Natural killer cell (primary cell): Measurements from ENCODE around the gene SPEN. TPM values are rescaled to one million over a fixed set of nuclear protein-coding genes. Genes with fewer than 3 reads are reported as not detected.

Experiments used
- ATAC-seq, 3 donors: fragments of 150-1000 bp in 2 of 3; fragments of 200-7000 bp in 1 of 3; cut with Tn5 transposase; 1 replicate in 1 of 3; 2 replicates in 2 of 3; pipeline ENCODE4 v1.10.0; 2021; ENCODE audit warnings: mild to moderate bottlenecking in 2 of 3, moderate library complexity in 2 of 3
- DNase-seq, 2 donors: peaks; one replicate each; pipeline versions ENCODE4 v3.0.0 to v3.0.0-alpha.2; 2013 to 2021; ENCODE audit warnings: mixed read lengths in 1 of 2
- H3K27ac ChIP-seq: one replicate; pipeline ENCODE4 v1.5.1; 2013; ENCODE audit warnings: mild to moderate bottlenecking, low read length
- H3K27me3 ChIP-seq: one replicate; pipeline ENCODE4 v1.6.1; 2013; ENCODE audit warnings: low read length; ENCODE audit not compliant: control insufficient read depth, insufficient read depth
- H3K36me3 ChIP-seq: one replicate; pipeline ENCODE4 v1.6.1; 2013; ENCODE audit warnings: low read length; ENCODE audit not compliant: control insufficient read depth, insufficient read depth
- H3K4me1 ChIP-seq: one replicate; pipeline ENCODE4 v1.6.1; 2013; ENCODE audit warnings: low read length; ENCODE audit not compliant: control insufficient read depth, insufficient read depth
- H3K4me3 ChIP-seq: one replicate; pipeline ENCODE4 v1.5.1; 2013; ENCODE audit warnings: low read length
- H3K9me3 ChIP-seq: one replicate; pipeline ENCODE4 v1.6.1; 2013; ENCODE audit warnings: low read length; ENCODE audit not compliant: control insufficient read depth, insufficient read depth
- H3K27ac Mint-ChIP-seq, 2 donors: one replicate each; pipeline ENCODE4 v1.8.0; 2022; ENCODE audit warnings: mild to moderate bottlenecking in 2 of 2, mixed read lengths in 2 of 2, moderate library complexity in 1 of 2
- H3K27me3 Mint-ChIP-seq, 2 donors: one replicate each; pipeline ENCODE4 v1.8.0; 2022; ENCODE audit warnings: low read depth in 2 of 2, mixed read lengths in 2 of 2
- H3K36me3 Mint-ChIP-seq: one replicate; pipeline ENCODE4 v1.8.0; 2022; ENCODE audit warnings: mixed read lengths
- H3K4me1 Mint-ChIP-seq, 2 donors: one replicate each; pipeline ENCODE4 v1.8.0; 2022; ENCODE audit warnings: mixed read lengths in 2 of 2
- H3K4me3 Mint-ChIP-seq: one replicate; pipeline ENCODE4 v1.8.0; 2022; ENCODE audit warnings: mild to moderate bottlenecking, moderate library complexity, mixed read lengths
- H3K9me3 Mint-ChIP-seq, 2 donors: one replicate each; pipeline ENCODE4 v1.8.0; 2022; ENCODE audit warnings: mixed read lengths in 2 of 2
- WGBS: methylation state at CpG from one replicate; pipeline ENCODE4 v1.1.7; 2013; ENCODE audit warnings: missing lambda C conversion rate; ENCODE audit not compliant: insufficient coverage; 5-methylcytosine and 5-hydroxymethylcytosine counted together
- intact Hi-C: fragments of 100-400 bp; cut with micrococcal nuclease; formaldehyde crosslinking; loops from one replicate; pipeline ENCODE4 v1.14.2; 2022
- total RNA-seq, 4 donors: library from RNA; stranded (reverse); fragments of 120-200 nt in 1 of 4; gene quantifications; one replicate each; pipeline versions ENCODE4 v1.2.3 to v1.2.4, GENCODE V29; 2013 to 2022
- TF ChIP-seq, protein P1 (sequence below): fragments of 200-600 bp; IDR thresholded peaks from one replicate; pipeline ENCODE4 v1.8.0; 2022; ENCODE audit warnings: antibody characterized with exemption

SPEN gene
- total RNA-seq, 3 donors from 2014 or later (not counting 1 experiment from before 2014, with no cell fraction given): 98.1 to 114 (median 105) TPM

DNA sequence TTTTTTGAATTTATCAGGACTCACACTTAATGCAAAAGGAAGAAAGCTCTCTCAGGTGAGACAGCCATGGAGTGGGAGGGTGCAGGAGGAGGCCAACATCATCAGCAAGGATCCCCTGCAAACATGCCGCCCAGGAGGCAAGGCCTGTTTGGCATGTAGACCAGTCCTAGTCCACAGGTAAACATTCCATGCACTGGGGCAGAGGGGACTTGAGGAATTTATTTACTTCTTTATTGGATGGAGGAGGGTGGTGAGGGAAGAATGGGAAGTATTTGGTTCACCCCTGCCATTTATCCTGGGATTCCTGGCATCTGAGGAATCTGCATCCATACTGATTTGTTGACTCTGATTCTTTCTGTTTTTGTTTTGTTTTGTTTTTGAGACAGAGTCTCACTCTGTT is 38.6 kb upstream of the SPEN start:
- ATAC-seq: no peak
- Mint-ChIP-seq H3K9me3 (no peaks in the 10 kb centered on the region), H3K36me3 (no peaks in the 10 kb centered on the region), H3K4me3 (no peak overlapping the region), H3K27ac (no peak overlapping the region), H3K4me1 (no peaks in the 10 kb centered on the region), H3K27me3 (no peaks in the 10 kb centered on the region)
- H3K4me1 ChIP-seq: no peaks in the 10 kb centered on the region
- H3K27ac ChIP-seq: no peak overlapping the region
- DNase-seq: no peak
- no peaks in the 10 kb centered on the region for H3K27me3 ChIP-seq
- no peaks in the 10 kb centered on the region for H3K36me3 ChIP-seq
- intact Hi-C loops: no loop called here
- TF ChIP-seq, protein P1, sequence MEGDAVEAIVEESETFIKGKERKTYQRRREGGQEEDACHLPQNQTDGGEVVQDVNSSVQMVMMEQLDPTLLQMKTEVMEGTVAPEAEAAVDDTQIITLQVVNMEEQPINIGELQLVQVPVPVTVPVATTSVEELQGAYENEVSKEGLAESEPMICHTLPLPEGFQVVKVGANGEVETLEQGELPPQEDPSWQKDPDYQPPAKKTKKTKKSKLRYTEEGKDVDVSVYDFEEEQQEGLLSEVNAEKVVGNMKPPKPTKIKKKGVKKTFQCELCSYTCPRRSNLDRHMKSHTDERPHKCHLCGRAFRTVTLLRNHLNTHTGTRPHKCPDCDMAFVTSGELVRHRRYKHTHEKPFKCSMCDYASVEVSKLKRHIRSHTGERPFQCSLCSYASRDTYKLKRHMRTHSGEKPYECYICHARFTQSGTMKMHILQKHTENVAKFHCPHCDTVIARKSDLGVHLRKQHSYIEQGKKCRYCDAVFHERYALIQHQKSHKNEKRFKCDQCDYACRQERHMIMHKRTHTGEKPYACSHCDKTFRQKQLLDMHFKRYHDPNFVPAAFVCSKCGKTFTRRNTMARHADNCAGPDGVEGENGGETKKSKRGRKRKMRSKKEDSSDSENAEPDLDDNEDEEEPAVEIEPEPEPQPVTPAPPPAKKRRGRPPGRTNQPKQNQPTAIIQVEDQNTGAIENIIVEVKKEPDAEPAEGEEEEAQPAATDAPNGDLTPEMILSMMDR: no peak
- no peaks in the 10 kb centered on the region for H3K9me3 ChIP-seq
- H3K4me3 ChIP-seq: no peak overlapping the region
- WGBS: 95% methylated on average over 1 of the region's 1 CpG

GRCh38 chr1:15810073-15810472 is 37.4 kb upstream of the SPEN start:
- Mint-ChIP-seq H3K27ac (no peak overlapping the region), H3K4me3 (no peak overlapping the region), H3K4me1 (no peaks in the 10 kb centered on the region), H3K27me3 (no peaks in the 10 kb centered on the region), H3K9me3 (no peaks in the 10 kb centered on the region), H3K36me3 (no peaks in the 10 kb centered on the region)
- TF ChIP-seq, protein P1: no peak
- Histone ChIP-seq H3K27me3 (no peaks in the 10 kb centered on the region), H3K27ac (no peak overlapping the region), H3K4me1 (no peaks in the 10 kb centered on the region), H3K36me3 (no peaks in the 10 kb centered on the region), H3K9me3 (no peaks in the 10 kb centered on the region), H3K4me3 (no peak overlapping the region)
- DNase-seq: no peak
- ATAC-seq: no peak
- intact Hi-C loops: no loop called here
- 63% methylated on average over 1 of the region's 1 CpG for WGBS

DNA sequence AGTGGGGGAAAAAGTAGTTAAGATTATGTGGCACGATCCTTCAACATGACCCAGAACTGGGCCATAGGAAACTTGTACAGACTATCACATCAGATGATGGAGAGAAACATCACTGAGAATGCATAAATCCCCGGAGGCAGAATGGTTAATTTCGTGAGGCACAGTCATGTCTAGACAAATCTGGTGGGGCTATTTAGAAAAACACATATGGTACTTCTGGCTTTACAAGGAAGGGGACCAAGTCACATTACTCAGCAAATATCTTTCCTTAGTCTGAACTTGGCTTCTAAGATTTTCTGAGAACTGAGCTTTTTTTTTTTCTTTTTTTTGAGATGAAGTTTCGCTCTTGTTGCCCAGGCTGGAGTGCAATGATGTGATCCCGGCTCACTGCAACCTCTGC is 30.8 kb upstream of the SPEN start:
- H3K4me1 Mint-ChIP-seq: peaks cover 5% of the 10 kb centered on the region in 2 donors
- ATAC-seq (no peak), DNase-seq (no peak)
- H3K9me3 ChIP-seq: no peaks in the 10 kb centered on the region
- no peaks in the 10 kb centered on the region for H3K36me3 ChIP-seq
- no peak overlapping the region for H3K4me3 Mint-ChIP-seq
- H3K27me3 Mint-ChIP-seq: no peaks in the 10 kb centered on the region
- no peaks in the 10 kb centered on the region for H3K36me3 Mint-ChIP-seq
- H3K27me3 ChIP-seq: no peaks in the 10 kb centered on the region
- intact Hi-C loops: loop anchor here (5.0 kb wide), 2 partner anchors 101 to 176 kb away; no protein-coding TSS in a partner anchor
- 88% methylated on average over 5 of the region's 5 CpGs for WGBS
- H3K27ac ChIP-seq: no peak overlapping the region
- no peaks in the 10 kb centered on the region for H3K4me1 ChIP-seq
- TF ChIP-seq, protein P1: no peak
- H3K27ac Mint-ChIP-seq: no peak overlapping the region
- H3K9me3 Mint-ChIP-seq: no peaks in the 10 kb centered on the region
- no peak overlapping the region for H3K4me3 ChIP-seq

GRCh38 chr1:15820478-15820877 is 27.0 kb upstream of the SPEN start:
- Histone ChIP-seq H3K4me3 (no peak overlapping the region), H3K27me3 (no peaks in the 10 kb centered on the region), H3K4me1 (no peaks in the 10 kb centered on the region), H3K36me3 (no peaks in the 10 kb centered on the region), H3K27ac (no peak overlapping the region), H3K9me3 (no peaks in the 10 kb centered on the region)
- no peaks in the 10 kb centered on the region for H3K9me3 Mint-ChIP-seq
- H3K36me3 Mint-ChIP-seq: no peaks in the 10 kb centered on the region
- DNase-seq (no peak), ATAC-seq (no peak)
- TF ChIP-seq, protein P1: no peak
- no peak overlapping the region for H3K4me3 Mint-ChIP-seq
- H3K4me1 Mint-ChIP-seq: peaks cover 3 to 4% of the 10 kb centered on the region in 2 donors
- 88% methylated on average over 3 of the region's 3 CpGs for WGBS
- intact Hi-C loops: no loop called here
- no peaks in the 10 kb centered on the region for H3K27me3 Mint-ChIP-seq
- H3K27ac Mint-ChIP-seq: no peak overlapping the region
